B cell (primary cell): Measurements from ENCODE around the gene NTM. TPM values are rescaled to one million over a fixed set of nuclear protein-coding genes. Genes with fewer than 3 reads are reported as not detected.

Experiments
- ATAC-seq: fragments of 200-7000 bp; cut with Tn5 transposase; one replicate; pipeline ENCODE4 v1.10.0; 2021; ENCODE audit warnings: low read depth, mild to moderate bottlenecking, moderate number of reproducible peaks, moderate library complexity
- CTCF ChIA-PET: fragments of 350-600 bp; sonication (Branson Sonifier 250); formaldehyde crosslinking; loops from one replicate; lab custom pipeline; 2021; ENCODE audit warnings: antibody characterized with exemption, inconsistent platforms; lab: Charles Lee
- POLR2A ChIA-PET: fragments of 350-600 bp; sonication (Branson Sonifier 250); formaldehyde crosslinking; loops from one replicate; lab custom pipeline; 2021; ENCODE audit warnings: antibody characterized with exemption; lab: Charles Lee
- DNase-seq: peaks from one replicate; pipeline ENCODE4 v3.0.0; 2013
- H2AFZ ChIP-seq: 2 replicates; pipeline ENCODE4 v1.6.1; 2012; ENCODE audit warnings: mild to moderate bottlenecking, low read depth, low read length; ENCODE audit not compliant: insufficient read depth, poor library complexity, severe bottlenecking
- H3K27ac ChIP-seq, 2 donors: 1 replicate in 1 of 2; 2 replicates in 1 of 2; pipeline ENCODE4 v1.5.1; 2012 to 2013; ENCODE audit warnings: low read length in 2 of 2, mild to moderate bottlenecking in 2 of 2, moderate library complexity in 1 of 2
- H3K27me3 ChIP-seq, 4 experiments: fragments of 200-600 bp in 1 of 4; sonication (generic) in 1 of 4; replicated peaks in 1 of 4; 1 replicate in 2 of 4; 2 replicates in 2 of 4; pipeline versions ENCODE4 v1.6.1 to v1.7.0; 2013 to 2016; ENCODE audit warnings: low read length in 3 of 4, mild to moderate bottlenecking in 2 of 4, mixed read lengths in 1 of 4, moderate library complexity in 1 of 4; ENCODE audit not compliant: insufficient read depth in 4 of 4, control insufficient read depth in 3 of 4; ENCODE audit errors: control extremely low read depth in 1 of 4
- H3K36me3 ChIP-seq, 2 experiments: replicated peaks in 1 of 2; 1 replicate in 1 of 2; 2 replicates in 1 of 2; pipeline versions ENCODE4 v1.6.1 to v1.7.1; 2013; ENCODE audit warnings: low read length in 1 of 2; ENCODE audit not compliant: insufficient read depth in 2 of 2, control insufficient read depth in 1 of 2; ENCODE audit errors: control extremely low read depth in 1 of 2, extremely low read depth in 1 of 2
- H3K4me1 ChIP-seq, 2 donors: fragments of 200-600 bp in 1 of 2; sonication (generic) in 1 of 2; 1 replicate in 1 of 2; 2 replicates in 1 of 2; pipeline versions ENCODE4 v1.5.1 to v1.6.1; 2013 to 2017; ENCODE audit warnings: low read length in 2 of 2; ENCODE audit not compliant: control insufficient read depth in 2 of 2, insufficient read depth in 2 of 2
- H3K4me2 ChIP-seq: replicated peaks from 2 replicates; pipeline ENCODE3; 2012; ENCODE audit warnings: mild to moderate bottlenecking, low read depth, low read length; ENCODE audit not compliant: poor library complexity, severe bottlenecking
- H3K4me3 ChIP-seq, 5 experiments: fragments of 200-600 bp in 1 of 5; sonication (generic) in 1 of 5; 1 replicate in 3 of 5; 2 replicates in 2 of 5; pipeline versions ENCODE4 v1.5.1 to v1.7.0; 2011 to 2016; ENCODE audit warnings: low read length in 4 of 5, mild to moderate bottlenecking in 4 of 5, low read depth in 2 of 5, control low read depth in 1 of 5, moderate library complexity in 1 of 5; ENCODE audit not compliant: insufficient read depth in 1 of 5; ENCODE audit errors: control extremely low read depth in 1 of 5, extremely low read depth in 1 of 5
- H3K79me2 ChIP-seq: fragments of 200-600 bp; sonication (generic); one replicate; pipeline ENCODE4 v1.6.0; 2016; ENCODE audit warnings: low read length; ENCODE audit not compliant: control insufficient read depth, insufficient read depth
- H3K9ac ChIP-seq: fragments of 200-600 bp; sonication (generic); 2 replicates; pipeline ENCODE4 v1.6.1; 2017; ENCODE audit warnings: mild to moderate bottlenecking, low read length, moderate library complexity
- H3K9me3 ChIP-seq, 3 donors: one replicate each; pipeline versions ENCODE4 v1.6.1 to v1.7.1; 2013; ENCODE audit warnings: low read length in 2 of 3; ENCODE audit not compliant: control insufficient read depth in 2 of 3, insufficient read depth in 1 of 3; ENCODE audit errors: control extremely low read depth in 1 of 3
- H4K20me1 ChIP-seq: 2 replicates; pipeline ENCODE4 v1.6.0; 2012; ENCODE audit warnings: mild to moderate bottlenecking, low read length; ENCODE audit not compliant: insufficient read depth, control insufficient read depth, poor library complexity, severe bottlenecking
- H3K27ac Mint-ChIP-seq: one replicate; pipeline ENCODE4 v1.8.0; 2021; ENCODE audit warnings: mixed read lengths
- H3K27me3 Mint-ChIP-seq: one replicate; pipeline ENCODE4 v1.8.0; 2021; ENCODE audit warnings: mixed read lengths
- H3K4me1 Mint-ChIP-seq: one replicate; pipeline ENCODE4 v1.8.0; 2021; ENCODE audit warnings: mixed read lengths
- H3K4me3 Mint-ChIP-seq: one replicate; pipeline ENCODE4 v1.8.0; 2021; ENCODE audit warnings: mixed read lengths
- H3K9me3 Mint-ChIP-seq: one replicate; pipeline ENCODE4 v1.8.0; 2022; ENCODE audit warnings: mixed read lengths; ENCODE audit not compliant: insufficient read depth
- EZH2 ChIP-seq: IDR thresholded peaks from 2 replicates; pipeline ENCODE4 v1.6.1; 2012; ENCODE audit warnings: borderline replicate concordance, low read depth, mild to moderate bottlenecking, moderate library complexity, low read length; ENCODE audit not compliant: insufficient read depth, poor library complexity, severe bottlenecking
- WGBS: methylation state at CpG from one replicate; pipeline ENCODE4 v1.1.5; 2013; ENCODE audit warnings: missing lambda C conversion rate; ENCODE audit not compliant: insufficient coverage; 5-methylcytosine and 5-hydroxymethylcytosine counted together
- intact Hi-C: fragments of 100-400 bp; cut with micrococcal nuclease; formaldehyde crosslinking; loops from one replicate; pipeline ENCODE4 v1.10.0; 2022
- polyA plus RNA-seq: library from polyadenylated mRNA; depleted of rRNA; stranded (reverse); fragments of >200 nt; gene quantifications from 2 replicates; pipeline ENCODE4 v1.2.3, GENCODE V29; 2012
- total RNA-seq, 2 donors: library from RNA; stranded (reverse); fragments of 120-200 nt in 1 of 2; gene quantifications; 1 replicate in 1 of 2; 2 replicates in 1 of 2; pipeline versions ENCODE4 v1.2.3 to v1.2.4, GENCODE V29; 2013 to 2022
- TF ChIP-seq, protein P1 (sequence below): fragments of 200-600 bp; IDR thresholded peaks from one replicate; pipeline ENCODE4 v1.8.0; 2022; ENCODE audit warnings: antibody characterized with exemption, mild to moderate bottlenecking

The NTM gene
- total and polyA plus RNA-seq, 2 donors (not counting 1 experiment from before 2014, with no cell fraction given): not detected

DNA sequence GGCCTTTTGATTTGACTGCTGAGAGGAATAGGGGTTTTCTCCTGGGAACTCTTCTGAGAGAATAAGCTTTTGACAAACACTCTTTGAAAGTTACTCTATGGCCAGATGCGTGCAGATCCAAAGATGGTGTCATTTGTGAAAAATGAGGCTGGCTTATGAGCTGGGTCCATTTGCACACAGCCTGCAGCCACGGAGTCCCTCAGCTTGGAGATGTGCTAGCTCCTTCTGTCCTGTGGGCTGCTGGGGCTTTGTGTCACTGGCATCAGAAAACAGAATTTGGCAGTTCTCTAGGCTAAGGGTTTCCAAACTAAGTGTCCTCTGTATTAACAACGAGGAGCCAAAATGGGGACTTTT lies 702.4 kb downstream of the NTM start:
- H3K9me3 Mint-ChIP-seq: peaks cover 11% of the 10 kb centered on the region
- H3K79me2 ChIP-seq: no peaks in the 10 kb centered on the region
- WGBS: 86% methylated on average over 3 of the region's 3 CpGs
- H3K27me3 Mint-ChIP-seq: no peaks in the 10 kb centered on the region
- H3K9me3 ChIP-seq: peaks cover 0 to 8% (median 2%) of the 10 kb centered on the region in 3 donors
- ATAC-seq (no peak), DNase-seq (no peak)
- no peak overlapping the region for H3K27ac Mint-ChIP-seq
- POLR2A ChIA-PET: no interaction called here
- CTCF ChIA-PET: no interaction called here
- no peak overlapping the region for H3K4me2 ChIP-seq
- H2AFZ ChIP-seq: no peak overlapping the region
- H3K27me3 ChIP-seq: no peaks in the 10 kb centered on the region
- no peak overlapping the region for H3K4me3 ChIP-seq
- H3K4me1 Mint-ChIP-seq: no peaks in the 10 kb centered on the region
- no peak overlapping the region for H3K27ac ChIP-seq
- H3K36me3 ChIP-seq: no peaks in the 10 kb centered on the region
- no peak overlapping the region for H3K9ac ChIP-seq
- intact Hi-C loops: no loop called here
- no peaks in the 10 kb centered on the region for H3K4me1 ChIP-seq
- TF ChIP-seq, protein P1, sequence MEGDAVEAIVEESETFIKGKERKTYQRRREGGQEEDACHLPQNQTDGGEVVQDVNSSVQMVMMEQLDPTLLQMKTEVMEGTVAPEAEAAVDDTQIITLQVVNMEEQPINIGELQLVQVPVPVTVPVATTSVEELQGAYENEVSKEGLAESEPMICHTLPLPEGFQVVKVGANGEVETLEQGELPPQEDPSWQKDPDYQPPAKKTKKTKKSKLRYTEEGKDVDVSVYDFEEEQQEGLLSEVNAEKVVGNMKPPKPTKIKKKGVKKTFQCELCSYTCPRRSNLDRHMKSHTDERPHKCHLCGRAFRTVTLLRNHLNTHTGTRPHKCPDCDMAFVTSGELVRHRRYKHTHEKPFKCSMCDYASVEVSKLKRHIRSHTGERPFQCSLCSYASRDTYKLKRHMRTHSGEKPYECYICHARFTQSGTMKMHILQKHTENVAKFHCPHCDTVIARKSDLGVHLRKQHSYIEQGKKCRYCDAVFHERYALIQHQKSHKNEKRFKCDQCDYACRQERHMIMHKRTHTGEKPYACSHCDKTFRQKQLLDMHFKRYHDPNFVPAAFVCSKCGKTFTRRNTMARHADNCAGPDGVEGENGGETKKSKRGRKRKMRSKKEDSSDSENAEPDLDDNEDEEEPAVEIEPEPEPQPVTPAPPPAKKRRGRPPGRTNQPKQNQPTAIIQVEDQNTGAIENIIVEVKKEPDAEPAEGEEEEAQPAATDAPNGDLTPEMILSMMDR: no peak
- TF ChIP-seq EZH2: no peak
- no peaks in the 10 kb centered on the region for H4K20me1 ChIP-seq
- H3K4me3 Mint-ChIP-seq: no peak overlapping the region

DNA sequence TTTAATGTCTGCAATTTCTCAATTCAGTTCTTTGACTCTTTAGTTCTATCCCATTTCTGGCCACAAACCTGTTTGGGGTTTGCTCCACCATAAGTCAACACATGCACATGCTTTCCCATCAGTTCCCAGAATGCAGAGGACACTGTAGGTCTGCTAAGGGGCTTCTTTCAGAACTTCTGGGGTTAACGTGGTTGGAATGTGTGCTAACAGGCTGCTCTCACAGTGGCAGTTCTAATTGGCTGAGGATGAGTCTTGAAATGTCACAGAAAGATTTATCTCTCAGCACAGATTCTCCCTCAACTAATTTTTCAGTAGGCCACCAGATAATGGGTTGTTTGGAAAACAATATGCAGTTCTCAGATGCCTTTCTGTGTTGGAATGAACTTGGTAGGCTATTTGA lies 703.4 kb downstream of the NTM start:
- H3K4me2 ChIP-seq: no peak overlapping the region
- intact Hi-C loops: no loop called here
- no peak for ATAC-seq

More for the DNA sequence above, 703.4 kb downstream of the NTM start:
- Mint-ChIP-seq H3K9me3 (peaks cover 11% of the 10 kb centered on the region), H3K27me3 (no peaks in the 10 kb centered on the region), H3K4me1 (no peaks in the 10 kb centered on the region), H3K27ac (no peak overlapping the region), H3K4me3 (no peak overlapping the region)
- Histone ChIP-seq H3K9ac (no peak overlapping the region), H3K4me1 (no peaks in the 10 kb centered on the region), H3K27ac (no peak overlapping the region), H3K4me3 (no peak overlapping the region), H3K79me2 (no peaks in the 10 kb centered on the region), H3K36me3 (no peaks in the 10 kb centered on the region), H3K27me3 (no peaks in the 10 kb centered on the region), H4K20me1 (no peaks in the 10 kb centered on the region), H2AFZ (no peak overlapping the region), H3K9me3 (peaks cover 0 to 5% (median 2%) of the 10 kb centered on the region in 3 donors)
- DNase-seq: no peak
- TF ChIP-seq EZH2: no peak
- TF ChIP-seq, protein P1: no peak
- POLR2A ChIA-PET: no interaction called here
- CTCF ChIA-PET: no interaction called here
- no CpG with 5 or more reads among the region's 1 CpG for WGBS
